ENCODE results near the gene LRRC41. TPM values are rescaled to one million over a fixed set of nuclear protein-coding genes. Genes with fewer than 3 reads are reported as not detected.

LRRC41 gene
- total RNA-seq, 2 experiments from 2014 or later: 23.0 to 24.3 TPM

DNA sequence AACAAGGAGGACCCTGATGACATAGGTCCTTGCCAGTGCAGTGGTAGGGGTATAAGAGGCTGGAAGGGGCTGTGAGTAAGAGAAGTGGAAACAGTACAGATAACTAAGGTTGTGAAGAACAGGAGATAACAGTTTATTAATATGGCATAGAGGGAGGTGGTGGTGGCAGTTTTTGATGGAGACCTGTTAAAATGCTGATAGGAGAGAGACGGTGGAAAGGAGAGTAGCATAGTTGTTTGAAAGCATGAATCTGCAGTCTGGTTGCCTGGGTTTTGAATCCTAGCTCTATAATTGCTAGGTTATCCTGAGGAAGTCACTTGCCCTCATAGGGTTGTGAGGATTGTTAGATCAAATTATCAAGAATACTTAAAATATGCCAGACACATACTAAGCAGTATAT is 19.4 kb downstream of the LRRC41 start:
- Mint-ChIP-seq H3K4me1 (ENCODE audit: low read depth) (peaks cover 14% of the 10 kb centered on the region), H3K9me3 (no peaks in the 10 kb centered on the region), H3K4me3 (no peak overlapping the region), H3K36me3 (ENCODE audit: low read depth) (peaks cover 80% of the 10 kb centered on the region), H3K27me3 (no peaks in the 10 kb centered on the region), H3K27ac (peak overlapping the region; percentile 3)
- intact Hi-C loops (cut with DNase I, micrococcal nuclease): no loop called here
- Histone ChIP-seq H3K27ac (ENCODE audit: low read depth in 1 of 2, low read length in 2 of 2) (no peak overlapping the region), H3K27me3 (ENCODE audit: control insufficient read depth in 1 of 2, insufficient read depth in 2 of 2, low read length in 2 of 2) (no peaks in the 10 kb centered on the region), H3K36me3 (ENCODE audit: insufficient read depth, low read length) (peaks cover 37% of the 10 kb centered on the region), H3K4me3 (ENCODE audit: low read length) (no peak overlapping the region), H3K4me1 (ENCODE audit: insufficient read depth, low read length) (peaks cover 11% of the 10 kb centered on the region), H3K9me3 (ENCODE audit: control insufficient read depth in 1 of 2, insufficient read depth in 1 of 2, low read length in 2 of 2) (no peaks in the 10 kb centered on the region)
- ChIA-PET POLR2A (interaction anchor here (1.6 kb wide), 1 partner anchor 20 kb away, joined by 5 read pairs; the partner anchor contains the start of genes LRRC41 and UQCRH), CTCF (interaction anchor here (1.4 kb wide), 1 partner anchor 10 kb away, joined by 3 read pairs; no protein-coding TSS in a partner anchor)
- ATAC-seq (ENCODE audit: poor library complexity): no peak
- no peak for DNase-seq
- TF ChIP-seq CTCF (IDR thresholded peaks at IDR 0.05): no peak

DNA sequence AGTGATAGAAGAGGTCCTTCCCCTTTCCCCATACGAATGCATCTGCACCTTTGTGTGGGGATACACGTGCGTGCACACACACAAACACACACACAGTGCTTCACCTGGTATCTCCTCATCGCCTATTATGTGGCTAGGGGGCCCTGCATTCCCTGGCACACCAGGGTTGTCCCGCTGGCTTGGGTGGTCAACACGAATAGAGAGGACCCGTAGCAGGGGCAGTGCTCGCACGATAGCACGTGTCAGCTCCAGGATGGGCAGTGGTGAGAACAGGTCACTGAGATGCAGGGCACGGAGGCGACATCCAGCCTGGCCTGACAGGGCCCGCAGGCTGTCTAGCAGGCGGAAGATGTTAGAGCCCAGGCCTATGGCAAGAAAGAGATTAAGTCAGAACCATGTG is 22.4 kb downstream of the LRRC41 start:
- Histone ChIP-seq H3K9me3 (ENCODE audit: control insufficient read depth in 1 of 2, insufficient read depth in 1 of 2, low read length in 2 of 2) (no peaks in the 10 kb centered on the region), H3K4me3 (ENCODE audit: low read length) (no peak overlapping the region), H3K36me3 (ENCODE audit: insufficient read depth, low read length) (peaks cover 37% of the 10 kb centered on the region), H3K27ac (ENCODE audit: low read depth in 1 of 2, low read length in 2 of 2) (no peak overlapping the region), H3K4me1 (ENCODE audit: insufficient read depth, low read length) (peaks cover 8% of the 10 kb centered on the region), H3K27me3 (ENCODE audit: control insufficient read depth in 1 of 2, insufficient read depth in 2 of 2, low read length in 2 of 2) (no peaks in the 10 kb centered on the region)
- H3K9me3 Mint-ChIP-seq: no peaks in the 10 kb centered on the region
- no peak overlapping the region for H3K27ac Mint-ChIP-seq
- no peaks in the 10 kb centered on the region for H3K27me3 Mint-ChIP-seq
- TF ChIP-seq CTCF (IDR thresholded peaks at IDR 0.05): no peak
- intact Hi-C loops (cut with DNase I, micrococcal nuclease): no loop called here
- ChIA-PET POLR2A (interaction anchor here (1.5 kb wide), 1 partner anchor 22 kb away, joined by 4 read pairs; the partner anchor contains the start of genes LRRC41 and UQCRH), CTCF (no interaction called here)
- DNase-seq (no peak), ATAC-seq (ENCODE audit: poor library complexity) (no peak)
- H3K4me3 Mint-ChIP-seq: no peak overlapping the region
- H3K36me3 Mint-ChIP-seq (ENCODE audit: low read depth): peaks cover 75% of the 10 kb centered on the region
- H3K4me1 Mint-ChIP-seq (ENCODE audit: low read depth): peaks cover 7% of the 10 kb centered on the region

DNA sequence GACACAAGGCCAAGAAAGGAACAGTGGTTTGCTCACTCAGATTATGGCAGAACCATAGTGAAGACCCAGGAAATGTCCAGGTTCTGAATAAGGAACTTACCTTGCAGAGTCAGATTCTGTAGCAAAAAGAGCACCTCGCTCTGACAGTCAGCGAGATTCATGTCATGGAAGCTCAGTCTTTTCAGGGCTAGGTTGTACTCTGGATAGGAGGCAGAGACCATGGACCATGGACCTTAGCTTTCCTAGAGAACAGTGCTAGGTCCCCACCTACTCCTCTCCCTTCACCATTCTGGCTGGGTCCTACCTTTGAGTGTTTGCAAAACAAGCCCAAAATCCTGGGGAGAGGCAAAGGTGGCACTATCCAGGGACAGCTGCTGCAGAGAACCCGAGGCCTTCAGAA is 23.3 kb downstream of the LRRC41 start:
- no peaks in the 10 kb centered on the region for H3K4me1 ChIP-seq (ENCODE audit: insufficient read depth, low read length)
- peaks cover 28% of the 10 kb centered on the region for H3K36me3 ChIP-seq (ENCODE audit: insufficient read depth, low read length)
- H3K9me3 ChIP-seq (ENCODE audit: control insufficient read depth in 1 of 2, insufficient read depth in 1 of 2, low read length in 2 of 2): no peaks in the 10 kb centered on the region
- no peak for TF ChIP-seq CTCF (IDR thresholded peaks at IDR 0.05)
- Mint-ChIP-seq H3K4me3 (no peak overlapping the region), H3K27me3 (no peaks in the 10 kb centered on the region), H3K27ac (no peak overlapping the region), H3K9me3 (no peaks in the 10 kb centered on the region), H3K36me3 (ENCODE audit: low read depth) (peaks cover 68% of the 10 kb centered on the region), H3K4me1 (ENCODE audit: low read depth) (peaks cover 1% of the 10 kb centered on the region)
- no peaks in the 10 kb centered on the region for H3K27me3 ChIP-seq (ENCODE audit: control insufficient read depth in 1 of 2, insufficient read depth in 2 of 2, low read length in 2 of 2)
- H3K27ac ChIP-seq (ENCODE audit: low read depth in 1 of 2, low read length in 2 of 2): no peak overlapping the region
- intact Hi-C loops (cut with DNase I, micrococcal nuclease): no loop called here
- ChIA-PET CTCF (no interaction called here), POLR2A (interaction anchor here (1.5 kb wide), 1 partner anchor 23 kb away, joined by 4 read pairs; the partner anchor contains the start of genes LRRC41 and UQCRH)
- ATAC-seq (ENCODE audit: poor library complexity): no peak
- no peak for DNase-seq
- H3K4me3 ChIP-seq (ENCODE audit: low read length): no peak overlapping the region

Data from CD4-positive, alpha-beta T cell (primary cell).